Lung (tissue), 12 donors: ENCODE measurements around the gene KNOP1. TPM values are rescaled to one million over a fixed set of nuclear protein-coding genes. Genes with fewer than 3 reads are reported as not detected.

Experiments
- ATAC-seq: fragments of 200-7000 bp; cut with Tn5 transposase; one replicate; pipeline ENCODE4 v1.9.1; 2020; ENCODE audit warnings: moderate number of reproducible peaks; ENCODE audit not compliant: insufficient read depth, low FRiP score
- DNase-seq, 3 donors: peaks; one replicate each; pipeline ENCODE4 v3.0.0-alpha.2; 2013 to 2017
- H3K27ac ChIP-seq, 2 donors: one replicate each; pipeline ENCODE4 v1.5.1; 2013; ENCODE audit warnings: mild to moderate bottlenecking in 2 of 2, moderate library complexity in 2 of 2, control low read depth in 1 of 2, inconsistent platforms in 1 of 2, low read depth in 1 of 2, low read length in 1 of 2
- H3K27me3 ChIP-seq, 3 donors: one replicate each; pipeline ENCODE4 v1.5.1; 2013; ENCODE audit warnings: low read length in 2 of 3; ENCODE audit not compliant: control insufficient read depth in 3 of 3, insufficient read depth in 3 of 3
- H3K36me3 ChIP-seq, 4 donors: one replicate each; pipeline ENCODE4 v1.5.1; 2013; ENCODE audit warnings: low read length in 4 of 4, mild to moderate bottlenecking in 1 of 4, moderate library complexity in 1 of 4; ENCODE audit not compliant: control insufficient read depth in 4 of 4, insufficient read depth in 4 of 4
- H3K4me1 ChIP-seq, 5 donors: one replicate each; pipeline ENCODE4 v1.5.1; 2013; ENCODE audit warnings: low read length in 5 of 5, mild to moderate bottlenecking in 2 of 5, moderate library complexity in 1 of 5; ENCODE audit not compliant: control insufficient read depth in 5 of 5, insufficient read depth in 5 of 5
- H3K4me3 ChIP-seq: one replicate; pipeline ENCODE4 v1.5.1; 2013; ENCODE audit warnings: mild to moderate bottlenecking, control low read depth, moderate library complexity
- H3K9ac ChIP-seq, 2 donors: one replicate each; pipeline ENCODE4 v1.5.1; 2013; ENCODE audit warnings: low read length in 2 of 2, control low read depth in 1 of 2; ENCODE audit not compliant: insufficient read depth in 1 of 2
- H3K9me3 ChIP-seq, 4 donors: one replicate each; pipeline ENCODE4 v1.5.1; 2013; ENCODE audit warnings: low read length in 3 of 4, mild to moderate bottlenecking in 1 of 4, moderate library complexity in 1 of 4; ENCODE audit not compliant: control insufficient read depth in 4 of 4, insufficient read depth in 3 of 4
- CTCF ChIP-seq: IDR thresholded peaks from 2 replicates; pipeline ENCODE4 v1.5.1; 2012; ENCODE audit warnings: mild to moderate bottlenecking; ENCODE audit errors: control extremely low read depth, extremely low read depth
- WGBS, 2 donors: extraction: QIAGEN DNeasy Blood & Tissue Kit; methylation state at CpG; one replicate each; pipeline ENCODE4 v1.1.7; 2013; 5-methylcytosine and 5-hydroxymethylcytosine counted together
- polyA plus RNA-seq, 2 donors: library from polyadenylated mRNA; stranded (reverse); fragments of 200-250 nt; gene quantifications; one replicate each; pipeline ENCODE4 v1.2.1, GENCODE V29; 2013
- total RNA-seq, 2 donors: library from RNA; depleted of rRNA in 1 of 2; stranded (reverse); fragments of >200 nt in 1 of 2; gene quantifications; one replicate each; pipeline ENCODE4 v1.2.1, GENCODE V29; 2014 to 2021
- donor health status: control.
- donor health status: control.
- donor health status: Bipolar disorder and iron deficiency.
- donor health status: healthy.
- donor health status: DM: yes; HTN: yes; CAD: no.

Gene KNOP1
- total and polyA plus RNA-seq, 4 donors, result 11.7 to 14.7 (median 13.5) TPM

- H3K27ac ChIP-seq, result no peak overlapping the region
- 92 to 94% methylated on average over 9 of the region's 9 CpGs for WGBS, 2 donors
- no peaks in the 10 kb centered on the region for H3K9me3 ChIP-seq
- no peak for ATAC-seq
- no peak overlapping the region for H3K9ac ChIP-seq
- H3K4me3 ChIP-seq, result no peak overlapping the region
- no peak for TF ChIP-seq CTCF
- H3K27me3 ChIP-seq, result no peaks in the 10 kb centered on the region
- no peak for DNase-seq
- peaks cover 0 to 26% (median 12%) of the 10 kb centered on the region in 5 donors for H3K4me1 ChIP-seq
- no peaks in the 10 kb centered on the region for H3K36me3 ChIP-seq
Measured at GRCh38 chr16:19745286-19746010, 27.4 kb upstream of the KNOP1 start.

DNA sequence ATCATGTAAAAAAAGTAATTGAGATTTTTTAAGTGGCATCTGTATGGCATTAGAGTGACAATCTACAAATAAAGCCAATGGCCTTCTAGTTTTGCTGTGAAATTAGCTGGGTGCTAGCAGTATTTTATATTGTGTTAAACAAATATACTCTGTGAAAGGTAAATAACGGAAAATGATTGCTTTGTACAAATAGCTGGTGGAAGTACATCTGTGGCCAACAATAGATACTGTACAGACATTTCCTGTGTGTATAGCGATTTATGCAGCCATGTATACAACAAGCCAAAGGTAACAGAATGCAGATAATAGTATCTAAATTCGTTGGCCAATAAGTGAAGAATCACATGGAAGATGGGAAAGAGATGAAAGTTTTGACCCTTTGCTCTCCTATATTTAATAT, 26.6 kb upstream of the KNOP1 start:
- DNase-seq (no peak), ATAC-seq (no peak)
- TF ChIP-seq CTCF, result no peak
- Histone ChIP-seq H3K4me3 (no peak overlapping the region), H3K27me3 (no peaks in the 10 kb centered on the region), H3K4me1 (peaks cover 0 to 26% (median 12%) of the 10 kb centered on the region in 5 donors), H3K36me3 (peaks cover 0 to 7% (median 0%) of the 10 kb centered on the region in 4 donors), H3K9me3 (no peaks in the 10 kb centered on the region), H3K27ac (no peak overlapping the region), H3K9ac (no peak overlapping the region)
- 56 to 69% methylated on average over 3 of the region's 3 CpGs for WGBS, 2 donors

DNA sequence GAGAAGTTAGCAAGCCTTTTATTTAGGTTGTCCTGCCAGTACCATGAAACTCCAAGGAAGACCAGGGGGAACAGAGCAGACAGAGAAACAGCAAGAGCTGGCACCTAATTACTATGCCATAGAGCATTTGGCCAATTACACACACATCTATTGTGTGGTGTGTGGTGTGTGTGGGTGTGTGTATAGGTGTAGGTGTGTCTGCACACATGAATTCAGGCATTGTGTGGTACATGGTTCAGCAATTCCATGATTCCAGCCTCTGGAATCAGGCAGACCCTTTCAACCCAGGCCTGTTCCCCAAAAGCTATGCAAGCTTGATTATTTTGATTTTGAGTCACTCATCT, 25.8 kb upstream of the KNOP1 start:
- no peak overlapping the region for H3K9ac ChIP-seq
- H3K4me3 ChIP-seq, result no peak overlapping the region
- H3K4me1 ChIP-seq, result peaks cover 0 to 18% (median 8%) of the 10 kb centered on the region in 5 donors
- DNase-seq (no peak), ATAC-seq (no peak)
- H3K36me3 ChIP-seq, result peaks cover 0 to 9% (median under 1%) of the 10 kb centered on the region in 4 donors
- no peaks in the 10 kb centered on the region for H3K9me3 ChIP-seq
- no peaks in the 10 kb centered on the region for H3K27me3 ChIP-seq
- no peak overlapping the region for H3K27ac ChIP-seq
- no peak for TF ChIP-seq CTCF

GRCh38 chr16:19741354-19741753, 23.3 kb upstream of the KNOP1 start:
- whole genome bisulfite sequencing, 2 donors, result 97 to 98% methylated on average over 1 of the region's 1 CpG
- no peak for ATAC-seq
- no peaks in the 10 kb centered on the region for H3K9me3 ChIP-seq

More at GRCh38 chr16:19741354-19741753, 23.3 kb upstream of the KNOP1 start:
- TF ChIP-seq CTCF, result no peak
- DNase-seq, result no peak
- Histone ChIP-seq H3K4me3 (no peak overlapping the region), H3K36me3 (peaks cover 0 to 12% (median under 1%) of the 10 kb centered on the region in 4 donors), H3K27ac (no peak overlapping the region), H3K27me3 (no peaks in the 10 kb centered on the region), H3K4me1 (peaks cover 0 to 4% (median 0%) of the 10 kb centered on the region in 5 donors), H3K9ac (no peak overlapping the region)
